HG03442 (cell line): ENCODE results near the gene SH3PXD2B.
"Not testable (repeated sequence)": the region's sequence is repeated elsewhere in the genome, so short reads cannot be mapped to it uniquely, and the experiment has no call there.

Experiments
- ATAC-seq: cut with Tn5 transposase; IDR thresholded peaks from one replicate; pipeline ENCODE4 v1.9.1; 2021; ENCODE audit warnings: mild to moderate bottlenecking, moderate library complexity; ENCODE audit not compliant: unreplicated experiment

SH3PXD2B gene

GRCh38 chr5:172486451-172486850, 32.1 kb upstream of the SH3PXD2B start:
- ATAC-seq: no peak

GRCh38 chr5:172485511-172486202, 31.3 kb upstream of the SH3PXD2B start:
- no peak for ATAC-seq

- ATAC-seq: no peak
Measured at GRCh38 chr5:172484664-172485063, 30.3 kb upstream of the SH3PXD2B start.

- ATAC-seq: no peak
Measured at GRCh38 chr5:172482156-172483020, 28.1 kb upstream of the SH3PXD2B start.

- no peak for ATAC-seq
Measured at GRCh38 chr5:172481011-172481800, 26.9 kb upstream of the SH3PXD2B start.

- ATAC-seq: no peak
Measured at GRCh38 chr5:172479784-172480115, 25.4 kb upstream of the SH3PXD2B start.

GRCh38 chr5:172479034-172479783, 24.9 kb upstream of the SH3PXD2B start:
- peak; percentile 63 for ATAC-seq

GRCh38 chr5:172478695-172479033, 24.3 kb upstream of the SH3PXD2B start:
- ATAC-seq: not testable (repeated sequence)

- no peak for ATAC-seq
Measured at GRCh38 chr5:172478256-172478655, 23.9 kb upstream of the SH3PXD2B start.

- ATAC-seq: no peak
Measured at GRCh38 chr5:172477466-172477865, 23.1 kb upstream of the SH3PXD2B start.

- no peak for ATAC-seq
Measured at GRCh38 chr5:172474293-172474692, 20.0 kb upstream of the SH3PXD2B start.

- ATAC-seq: no peak
Measured at GRCh38 chr5:172473427-172473826, 19.1 kb upstream of the SH3PXD2B start.

GRCh38 chr5:172469697-172470096, 15.4 kb upstream of the SH3PXD2B start:
- no peak for ATAC-seq

- ATAC-seq: no peak
Measured at GRCh38 chr5:172466062-172466461, 11.7 kb upstream of the SH3PXD2B start.

GRCh38 chr5:172463031-172463430, 8.7 kb upstream of the SH3PXD2B start:
- no peak for ATAC-seq

- ATAC-seq: no peak
Measured at GRCh38 chr5:172459783-172460165, 5.4 kb upstream of the SH3PXD2B start.

GRCh38 chr5:172458976-172459782, 4.9 kb upstream of the SH3PXD2B start:
- ATAC-seq: no peak

- ATAC-seq: no peak
Measured at GRCh38 chr5:172456076-172456722, 1.9 kb upstream of the SH3PXD2B start.

- no peak for ATAC-seq
Measured at GRCh38 chr5:172455511-172456061, 1.3 kb upstream of the SH3PXD2B start.

GRCh38 chr5:172455087-172455381, 709 bp upstream of the SH3PXD2B start:
- ATAC-seq: no peak
